Transverse colon (tissue), 4 donors: ENCODE results near the gene AIFM1.

Experiments used
- CTCF ChIP-seq, 5 experiments: fragments of 200-600 bp in 3 of 5; fragments of 450-650 bp in 2 of 5; sonication (generic) in 3 of 5; IDR thresholded peaks; 1 replicate in 2 of 5; 2 replicates in 3 of 5; pipeline ENCODE4 v1.5.1; 2016 to 2017; ENCODE audit warnings: antibody characterized with exemption in 5 of 5, inconsistent platforms in 3 of 5, mild to moderate bottlenecking in 2 of 5, moderate library complexity in 1 of 5
- POLR2A ChIP-seq: fragments of 450-650 bp; IDR thresholded peaks from one replicate; pipeline ENCODE4 v1.6.1; 2016; ENCODE audit warnings: antibody characterized with exemption, mild to moderate bottlenecking, moderate library complexity
- POLR2AphosphoS5 ChIP-seq, 3 donors: sonication (generic); formaldehyde crosslinking; IDR thresholded peaks; one replicate each; pipeline ENCODE4 v1.6.1; 2016; ENCODE audit warnings: antibody characterized with exemption in 3 of 3

GRCh38 chrX:130213376-130213775 lies 47.7 kb upstream of the AIFM1 start:
- no peak for TF ChIP-seq POLR2A
- no peak for TF ChIP-seq CTCF (IDR thresholded peaks at IDR 0.05)
- TF ChIP-seq POLR2AphosphoS5 (IDR thresholded peaks at IDR 0.05) = no peak
